Parathyroid adenoma (tissue), 2 donors: Measurements from ENCODE around the gene ZBTB46.

Experiments used
- H2AFZ ChIP-seq: fragments of 300-600 bp; sonication (generic); one replicate; pipeline ENCODE4 v1.7.0; 2017; ENCODE audit warnings: antibody characterized with exemption, mild to moderate bottlenecking
- H3K27ac ChIP-seq: fragments of 300-600 bp; sonication (generic); one replicate; pipeline ENCODE4 v1.7.0; 2017
- H3K27me3 ChIP-seq: fragments of 300-600 bp; sonication (generic); one replicate; pipeline ENCODE4 v1.7.0; 2017; ENCODE audit warnings: low read length; ENCODE audit not compliant: control insufficient read depth, insufficient read depth
- H3K36me3 ChIP-seq: fragments of 300-600 bp; sonication (generic); one replicate; pipeline ENCODE4 v1.7.0; 2017; ENCODE audit warnings: low read length; ENCODE audit not compliant: control insufficient read depth, insufficient read depth
- H3K4me1 ChIP-seq: fragments of 300-600 bp; sonication (generic); one replicate; pipeline ENCODE4 v1.7.0; 2017; ENCODE audit warnings: control low read depth
- H3K4me2 ChIP-seq: fragments of 300-600 bp; sonication (generic); one replicate; pipeline ENCODE4 v1.7.0; 2017; ENCODE audit warnings: low read length
- H3K4me3 ChIP-seq: fragments of 300-600 bp; sonication (generic); one replicate; pipeline ENCODE4 v1.7.0; 2017; ENCODE audit warnings: low read depth, low read length
- H3K79me2 ChIP-seq: fragments of 300-600 bp; sonication (generic); one replicate; pipeline ENCODE4 v1.7.0; 2017; ENCODE audit warnings: control low read depth
- H3K9ac ChIP-seq: fragments of 300-600 bp; sonication (generic); one replicate; pipeline ENCODE4 v1.7.0; 2017; ENCODE audit warnings: mild to moderate bottlenecking
- H3K9me3 ChIP-seq: fragments of 300-600 bp; sonication (generic); one replicate; pipeline ENCODE4 v1.7.0; 2017; ENCODE audit warnings: low read length; ENCODE audit not compliant: control insufficient read depth
- CTCF ChIP-seq: fragments of 300-600 bp; sonication (generic); IDR thresholded peaks from one replicate; pipeline ENCODE4 v1.7.0; 2017; ENCODE audit warnings: antibody characterized with exemption, mild to moderate bottlenecking
- donor health status: primary hyperparathyroidism.

The ZBTB46 gene

DNA sequence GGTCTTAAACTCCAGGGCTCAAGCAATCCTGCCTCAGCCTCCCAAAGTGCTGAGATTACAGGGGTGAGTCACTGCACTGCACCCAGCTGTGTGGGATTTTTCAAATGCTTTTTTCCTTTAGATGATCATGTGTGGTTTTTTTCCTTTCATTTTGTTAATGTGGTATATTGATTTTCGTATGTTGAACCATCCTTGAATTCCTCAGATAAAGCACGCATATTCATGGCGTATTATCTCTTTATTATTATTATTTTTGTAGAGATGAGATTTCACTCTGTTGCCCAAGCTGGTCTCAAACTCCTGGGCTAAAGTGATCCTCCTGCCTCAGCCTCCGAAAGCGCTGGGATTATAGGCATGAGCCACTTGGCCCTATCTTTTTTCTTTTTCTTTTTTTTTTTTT lies 116.2 kb downstream of the ZBTB46 start:
- no peaks in the 10 kb centered on the region for H3K27me3 ChIP-seq
- no peak overlapping the region for H3K4me3 ChIP-seq
- no peak for TF ChIP-seq CTCF
- H3K79me2 ChIP-seq = peaks cover 48% of the 10 kb centered on the region
- no peaks in the 10 kb centered on the region for H3K4me1 ChIP-seq
- no peak overlapping the region for H3K9ac ChIP-seq
- H3K27ac ChIP-seq = no peak overlapping the region
- H2AFZ ChIP-seq = no peak overlapping the region
- H3K9me3 ChIP-seq = no peaks in the 10 kb centered on the region
- H3K4me2 ChIP-seq = no peak overlapping the region
- no peaks in the 10 kb centered on the region for H3K36me3 ChIP-seq

GRCh38 chr20:63712191-63712590 lies 118.9 kb downstream of the ZBTB46 start:
- Histone ChIP-seq H3K36me3 (no peaks in the 10 kb centered on the region), H3K9ac (no peak overlapping the region)
- TF ChIP-seq CTCF = no peak

GRCh38 chr20:63711085-63711645 lies 119.9 kb downstream of the ZBTB46 start:
- no peak overlapping the region for H3K9ac ChIP-seq
- no peak for TF ChIP-seq CTCF
- H3K4me3 ChIP-seq = no peak overlapping the region
- peaks cover 46% of the 10 kb centered on the region for H3K79me2 ChIP-seq
- H3K36me3 ChIP-seq = no peaks in the 10 kb centered on the region
- H3K4me1 ChIP-seq = peaks cover 9% of the 10 kb centered on the region
- no peaks in the 10 kb centered on the region for H3K9me3 ChIP-seq
- no peak overlapping the region for H3K27ac ChIP-seq
- no peaks in the 10 kb centered on the region for H3K27me3 ChIP-seq
- H3K4me2 ChIP-seq = no peak overlapping the region
- H2AFZ ChIP-seq = no peak overlapping the region

More at GRCh38 chr20:63712191-63712590, 118.9 kb downstream of the ZBTB46 start:
- no peaks in the 10 kb centered on the region for H3K27me3 ChIP-seq
- no peak overlapping the region for H2AFZ ChIP-seq
- H3K4me2 ChIP-seq = no peak overlapping the region
- peaks cover 3% of the 10 kb centered on the region for H3K4me1 ChIP-seq
- H3K9me3 ChIP-seq = no peaks in the 10 kb centered on the region
- H3K27ac ChIP-seq = no peak overlapping the region
- H3K79me2 ChIP-seq = peaks cover 39% of the 10 kb centered on the region
- H3K4me3 ChIP-seq = no peak overlapping the region

DNA sequence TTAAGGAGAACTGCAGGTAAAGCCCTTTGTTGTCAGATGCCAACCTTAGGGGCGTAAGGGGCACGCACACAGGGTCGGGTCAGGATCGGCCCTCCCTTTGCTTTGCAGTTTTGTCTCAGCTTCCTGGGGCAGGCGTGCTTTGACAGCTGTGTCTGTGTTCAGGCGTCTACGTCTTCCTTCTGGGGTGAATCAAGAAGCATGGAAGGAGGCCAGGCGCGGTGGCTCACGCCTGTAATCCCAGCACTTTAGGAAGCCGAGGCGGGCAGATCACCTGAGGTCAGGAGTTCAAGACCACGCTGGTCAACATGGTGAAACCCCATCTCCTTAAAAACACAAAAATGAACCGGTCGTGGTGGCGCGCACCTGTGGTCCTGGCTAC lies 121.9 kb downstream of the ZBTB46 start:
- H3K9ac ChIP-seq = no peak overlapping the region
- no peaks in the 10 kb centered on the region for H3K9me3 ChIP-seq
- H3K4me2 ChIP-seq = peak overlapping the region; percentile 96
- H3K27ac ChIP-seq = no peak overlapping the region
- H2AFZ ChIP-seq = no peak overlapping the region
- H3K36me3 ChIP-seq = no peaks in the 10 kb centered on the region
- H3K27me3 ChIP-seq = no peaks in the 10 kb centered on the region
- H3K4me3 ChIP-seq = peak overlapping the region; percentile 84
- peaks cover 37% of the 10 kb centered on the region for H3K79me2 ChIP-seq
- peaks cover 9% of the 10 kb centered on the region for H3K4me1 ChIP-seq
- no peak for TF ChIP-seq CTCF
